ENCODE data around the gene SLC35F1.

Gene SLC35F1

GRCh38 chr6:118280210-118280609, 373.1 kb downstream of the SLC35F1 start:
- Histone ChIP-seq H3K27me3 (ENCODE audit: insufficient read depth, insufficient read length) (no peaks in the 10 kb centered on the region), H3K4me1 (ENCODE audit: insufficient read depth, insufficient read length) (no peaks in the 10 kb centered on the region), H3K9me3 (ENCODE audit: insufficient read depth, low read length) (no peaks in the 10 kb centered on the region), H3K36me3 (ENCODE audit: insufficient read depth, insufficient read length, low read length) (no peaks in the 10 kb centered on the region), H3K9ac (ENCODE audit: insufficient read length, low read depth) (no peak overlapping the region), H3K4me3 (ENCODE audit: insufficient read length, low read depth) (no peak overlapping the region)
- no peak for TF ChIP-seq SUZ12 (IDR thresholded peaks at IDR 0.05; ENCODE audit: extremely low read depth, insufficient read depth, insufficient read length)
- no peak for TF ChIP-seq ZNF274 (IDR thresholded peaks at IDR 0.05; ENCODE audit: low read depth, low read length)
- TF ChIP-seq YY1 (IDR thresholded peaks at IDR 0.05; ENCODE audit: insufficient read depth, insufficient read length): no peak
- DNase-seq (ENCODE audit: low read depth, low spot score): no peak

DNA sequence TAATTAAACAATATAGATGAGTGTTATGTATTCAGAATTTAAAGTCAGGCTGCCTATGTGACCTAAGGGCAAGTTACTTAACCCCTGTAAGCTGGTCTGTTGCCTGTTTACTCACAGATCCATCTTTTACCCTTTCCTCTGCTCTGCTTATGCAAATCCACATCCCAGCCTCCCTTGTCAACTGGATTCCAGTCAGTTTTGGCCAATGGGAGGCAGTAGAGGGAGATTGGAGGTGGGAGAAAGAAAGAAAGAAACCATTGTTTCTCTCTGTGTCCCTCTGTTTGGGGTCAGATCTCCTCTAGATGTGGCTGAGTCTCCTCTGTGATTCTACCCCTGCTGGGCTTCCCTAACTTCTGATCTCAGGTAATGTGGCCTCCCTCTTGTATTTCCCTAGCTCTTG, 374.2 kb downstream of the SLC35F1 start:
- no peak for DNase-seq (ENCODE audit: low read depth, low spot score)
- no peaks in the 10 kb centered on the region for H3K36me3 ChIP-seq (ENCODE audit: insufficient read depth, insufficient read length, low read length)
- TF ChIP-seq ZNF274 (IDR thresholded peaks at IDR 0.05; ENCODE audit: low read depth, low read length) (no peak), SUZ12 (IDR thresholded peaks at IDR 0.05; ENCODE audit: extremely low read depth, insufficient read depth, insufficient read length) (no peak)

DNA sequence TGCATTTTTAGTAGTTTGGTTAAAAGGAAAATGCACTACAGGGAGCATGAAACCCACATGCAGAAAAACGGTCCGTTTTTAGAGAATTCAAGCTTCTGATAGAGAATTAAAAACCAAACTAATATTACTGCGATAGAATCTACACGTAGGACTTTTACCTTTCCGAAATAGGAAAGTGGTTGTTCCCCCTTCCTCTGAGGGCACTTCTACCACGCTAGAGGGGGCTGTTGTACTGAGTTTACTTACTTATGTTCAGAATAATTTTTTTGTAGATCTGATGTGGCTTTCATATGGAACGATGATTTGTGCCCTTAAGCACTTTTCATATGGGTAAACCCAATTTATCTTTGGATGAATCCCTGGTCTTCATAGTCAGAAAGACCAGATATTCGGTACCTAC, 376.7 kb downstream of the SLC35F1 start:
- Histone ChIP-seq H3K9ac (ENCODE audit: insufficient read length, low read depth) (no peak overlapping the region), H3K9me3 (ENCODE audit: insufficient read depth, low read length) (no peaks in the 10 kb centered on the region; the same call in 1 of the 2 replicates)

More for the DNA sequence above, 374.2 kb downstream of the SLC35F1 start:
- H3K4me1 ChIP-seq (ENCODE audit: insufficient read depth, insufficient read length): no peaks in the 10 kb centered on the region
- H3K9ac ChIP-seq (ENCODE audit: insufficient read length, low read depth): no peak overlapping the region
- H3K9me3 ChIP-seq (ENCODE audit: insufficient read depth, low read length): no peaks in the 10 kb centered on the region
- H3K4me3 ChIP-seq (ENCODE audit: insufficient read length, low read depth): no peak overlapping the region
- no peaks in the 10 kb centered on the region for H3K27me3 ChIP-seq (ENCODE audit: insufficient read depth, insufficient read length)

GRCh38 chr6:118284736-118285360, 377.8 kb downstream of the SLC35F1 start:
- H3K4me1 ChIP-seq (ENCODE audit: insufficient read depth, insufficient read length): peaks cover 2% of the 10 kb centered on the region
- no peaks in the 10 kb centered on the region for H3K36me3 ChIP-seq (ENCODE audit: insufficient read depth, insufficient read length, low read length)
- H3K9ac ChIP-seq (ENCODE audit: insufficient read length, low read depth): no peak overlapping the region
- H3K9me3 ChIP-seq (ENCODE audit: insufficient read depth, low read length): peaks cover 4% of the 10 kb centered on the region; the same call in 1 of the 2 replicates
- no peak for DNase-seq (ENCODE audit: low read depth, low spot score)
- TF ChIP-seq YY1 (IDR thresholded peaks at IDR 0.05; ENCODE audit: insufficient read depth, insufficient read length): no peak
- TF ChIP-seq ZNF274 (IDR thresholded peaks at IDR 0.05; ENCODE audit: low read depth, low read length): no peak
- no peak for TF ChIP-seq SUZ12 (IDR thresholded peaks at IDR 0.05; ENCODE audit: extremely low read depth, insufficient read depth, insufficient read length)
- no peak overlapping the region for H3K4me3 ChIP-seq (ENCODE audit: insufficient read length, low read depth)
- H3K27me3 ChIP-seq (ENCODE audit: insufficient read depth, insufficient read length): no peaks in the 10 kb centered on the region

More for the DNA sequence above, 376.7 kb downstream of the SLC35F1 start:
- no peak for DNase-seq (ENCODE audit: low read depth, low spot score)
- TF ChIP-seq SUZ12 (IDR thresholded peaks at IDR 0.05; ENCODE audit: extremely low read depth, insufficient read depth, insufficient read length): no peak
- no peak for TF ChIP-seq ZNF274 (IDR thresholded peaks at IDR 0.05; ENCODE audit: low read depth, low read length)
- H3K4me1 ChIP-seq (ENCODE audit: insufficient read depth, insufficient read length): peaks cover 2% of the 10 kb centered on the region
- H3K4me3 ChIP-seq (ENCODE audit: insufficient read length, low read depth): no peak overlapping the region
- no peaks in the 10 kb centered on the region for H3K27me3 ChIP-seq (ENCODE audit: insufficient read depth, insufficient read length)
- no peaks in the 10 kb centered on the region for H3K36me3 ChIP-seq (ENCODE audit: insufficient read depth, insufficient read length, low read length)

DNA sequence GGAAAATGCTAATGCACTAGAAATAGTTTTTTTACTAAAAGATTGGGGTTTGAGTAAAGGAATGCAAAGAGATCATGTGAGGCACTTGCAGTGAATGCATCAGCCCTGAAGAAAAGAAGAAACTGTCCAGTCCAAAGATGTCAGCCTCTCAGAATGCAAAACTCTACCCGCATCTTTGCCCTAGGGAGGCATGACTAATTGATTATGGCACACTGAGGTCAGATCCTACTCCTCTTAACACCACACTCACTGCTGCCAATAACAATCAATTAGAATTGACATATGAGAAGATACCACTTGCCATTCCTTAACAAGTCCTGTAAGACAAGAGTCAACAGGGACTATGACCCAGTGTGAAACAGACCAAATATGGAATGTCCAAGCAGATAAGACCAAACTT, 378.7 kb downstream of the SLC35F1 start:
- Histone ChIP-seq H3K9ac (ENCODE audit: insufficient read length, low read depth) (no peak overlapping the region), H3K4me3 (ENCODE audit: insufficient read length, low read depth) (no peak overlapping the region), H3K27me3 (ENCODE audit: insufficient read depth, insufficient read length) (no peaks in the 10 kb centered on the region), H3K4me1 (ENCODE audit: insufficient read depth, insufficient read length) (peaks cover 2% of the 10 kb centered on the region), H3K36me3 (ENCODE audit: insufficient read depth, insufficient read length, low read length) (no peaks in the 10 kb centered on the region), H3K9me3 (ENCODE audit: insufficient read depth, low read length) (peaks cover 4% of the 10 kb centered on the region; the same call in 1 of the 2 replicates)
- no peak for DNase-seq (ENCODE audit: low read depth, low spot score)
- no peak for TF ChIP-seq YY1 (IDR thresholded peaks at IDR 0.05; ENCODE audit: insufficient read depth, insufficient read length)
- TF ChIP-seq ZNF274 (IDR thresholded peaks at IDR 0.05; ENCODE audit: low read depth, low read length): no peak
- TF ChIP-seq SUZ12 (IDR thresholded peaks at IDR 0.05; ENCODE audit: extremely low read depth, insufficient read depth, insufficient read length): no peak

- Histone ChIP-seq H3K27me3 (ENCODE audit: insufficient read depth, insufficient read length) (no peaks in the 10 kb centered on the region), H3K9me3 (ENCODE audit: insufficient read depth, low read length) (peaks cover 4% of the 10 kb centered on the region; the same call in 1 of the 2 replicates), H3K36me3 (ENCODE audit: insufficient read depth, insufficient read length, low read length) (no peaks in the 10 kb centered on the region), H3K4me1 (ENCODE audit: insufficient read depth, insufficient read length) (peaks cover 2% of the 10 kb centered on the region), H3K4me3 (ENCODE audit: insufficient read length, low read depth) (no peak overlapping the region), H3K9ac (ENCODE audit: insufficient read length, low read depth) (no peak overlapping the region)
- TF ChIP-seq SUZ12 (IDR thresholded peaks at IDR 0.05; ENCODE audit: extremely low read depth, insufficient read depth, insufficient read length): no peak
- TF ChIP-seq ZNF274 (IDR thresholded peaks at IDR 0.05; ENCODE audit: low read depth, low read length): no peak
- TF ChIP-seq YY1 (IDR thresholded peaks at IDR 0.05; ENCODE audit: insufficient read depth, insufficient read length): no peak
- no peak for DNase-seq (ENCODE audit: low read depth, low spot score)
Observed at GRCh38 chr6:118288355-118289124, 381.5 kb downstream of the SLC35F1 start.

GRCh38 chr6:118292558-118292957, 385.5 kb downstream of the SLC35F1 start:
- TF ChIP-seq SUZ12 (IDR thresholded peaks at IDR 0.05; ENCODE audit: extremely low read depth, insufficient read depth, insufficient read length): no peak
- no peak for TF ChIP-seq ZNF274 (IDR thresholded peaks at IDR 0.05; ENCODE audit: low read depth, low read length)
- no peak for TF ChIP-seq YY1 (IDR thresholded peaks at IDR 0.05; ENCODE audit: insufficient read depth, insufficient read length)
- no peaks in the 10 kb centered on the region for H3K36me3 ChIP-seq (ENCODE audit: insufficient read depth, insufficient read length, low read length)
- H3K9me3 ChIP-seq (ENCODE audit: insufficient read depth, low read length): peaks cover 8% of the 10 kb centered on the region; the same call in 1 of the 2 replicates
- H3K4me3 ChIP-seq (ENCODE audit: insufficient read length, low read depth): no peak overlapping the region
- no peak for DNase-seq (ENCODE audit: low read depth, low spot score)
- peaks cover 2% of the 10 kb centered on the region for H3K4me1 ChIP-seq (ENCODE audit: insufficient read depth, insufficient read length)
- H3K9ac ChIP-seq (ENCODE audit: insufficient read length, low read depth): no peak overlapping the region
- H3K27me3 ChIP-seq (ENCODE audit: insufficient read depth, insufficient read length): no peaks in the 10 kb centered on the region
